Esophagus (tissue), 2 donors: Measurements from ENCODE around the gene TRIM5. TPM values are rescaled to one million over a fixed set of nuclear protein-coding genes. Genes with fewer than 3 reads are reported as not detected.

Experiments
- H3K27ac ChIP-seq, 2 donors: one replicate each; pipeline ENCODE4 v1.5.1; 2013; ENCODE audit warnings: low read depth in 2 of 2, mild to moderate bottlenecking in 2 of 2, inconsistent platforms in 1 of 2, low read length in 1 of 2, moderate library complexity in 1 of 2
- H3K27me3 ChIP-seq, 2 donors: one replicate each; pipeline ENCODE4 v1.6.1; 2013; ENCODE audit warnings: low read length in 2 of 2, control low read depth in 1 of 2, mild to moderate bottlenecking in 1 of 2; ENCODE audit not compliant: insufficient read depth in 2 of 2, control insufficient read depth in 1 of 2
- H3K36me3 ChIP-seq, 2 donors: one replicate each; pipeline ENCODE4 v1.6.1; 2013; ENCODE audit warnings: low read length in 1 of 2; ENCODE audit not compliant: control insufficient read depth in 2 of 2, insufficient read depth in 2 of 2
- H3K4me1 ChIP-seq, 2 donors: one replicate each; pipeline ENCODE4 v1.6.1; 2013; ENCODE audit warnings: low read length in 1 of 2; ENCODE audit not compliant: control insufficient read depth in 2 of 2, insufficient read depth in 2 of 2
- H3K4me3 ChIP-seq, 2 donors: one replicate each; pipeline ENCODE4 v1.5.1; 2013; ENCODE audit warnings: low read length in 2 of 2, mild to moderate bottlenecking in 2 of 2, low read depth in 1 of 2, moderate library complexity in 1 of 2
- H3K9me3 ChIP-seq, 2 donors: one replicate each; pipeline ENCODE4 v1.6.1; 2013; ENCODE audit warnings: mild to moderate bottlenecking in 2 of 2, low read depth in 1 of 2, low read length in 1 of 2, moderate library complexity in 1 of 2; ENCODE audit not compliant: control insufficient read depth in 2 of 2, insufficient read depth in 1 of 2
- WGBS, 2 donors: extraction: QIAGEN DNeasy Blood & Tissue Kit; methylation state at CpG; one replicate each; pipeline ENCODE4 v1.1.7; 2013; 5-methylcytosine and 5-hydroxymethylcytosine counted together
- polyA plus RNA-seq, 2 donors: library from polyadenylated mRNA; stranded (reverse); fragments of 200-250 nt; gene quantifications; one replicate each; pipeline ENCODE4 v1.2.3, GENCODE V29; 2013
- donor health status: healthy with polysubstance abuse.
- donor health status: Bipolar disorder and iron deficiency.

TRIM5 gene
- polyA plus RNA-seq, 2 donors = 5.8 to 6.7 TPM

DNA sequence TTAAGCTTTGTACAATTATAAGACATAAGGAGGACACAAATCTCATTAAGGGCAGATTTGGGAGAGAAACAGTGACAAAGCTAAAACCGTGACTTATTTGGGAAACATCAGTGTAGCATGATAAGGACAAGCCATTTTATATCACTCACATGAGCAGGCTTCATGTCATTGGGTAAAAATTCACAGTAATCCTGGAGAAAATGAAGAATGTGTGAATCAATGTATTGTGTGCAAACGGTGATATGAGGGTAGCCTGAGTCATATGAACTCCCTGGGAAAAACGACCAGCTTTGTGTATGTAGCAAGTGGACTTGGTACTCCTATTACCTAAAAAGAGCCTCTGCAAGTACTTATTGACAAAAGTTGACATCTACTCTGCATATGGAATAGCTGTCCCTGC, 66.1 kb downstream of the TRIM5 start:
- H3K27me3 ChIP-seq = no peaks in the 10 kb centered on the region
- H3K4me1 ChIP-seq = no peaks in the 10 kb centered on the region
- H3K9me3 ChIP-seq = no peaks in the 10 kb centered on the region
- H3K4me3 ChIP-seq = no peak overlapping the region
- no peaks in the 10 kb centered on the region for H3K36me3 ChIP-seq
- H3K27ac ChIP-seq = no peak overlapping the region
- WGBS, 2 donors = 62 to 63% methylated on average over 3 of the region's 3 CpGs

Other genes with a start within 250 kb of the TRIM5 start
- not detected for gene OR51I1, start 243.6 kb downstream of the TRIM5 start, polyA plus RNA-seq
- gene OR51I2, start 235.8 kb downstream of the TRIM5 start, polyA plus RNA-seq = not detected
- not detected for gene OR52D1, start 196.4 kb downstream of the TRIM5 start, polyA plus RNA-seq
- gene UBQLN3, start 175.1 kb downstream of the TRIM5 start, polyA plus RNA-seq = not detected
- gene UBQLNL, start 168.4 kb downstream of the TRIM5 start, polyA plus RNA-seq = under 1 TPM; 0.15 to 0.49 TPM
- not detected for gene OR52H1, start 136.5 kb downstream of the TRIM5 start, polyA plus RNA-seq
- gene OR52B6, start 104.2 kb downstream of the TRIM5 start, polyA plus RNA-seq = not detected
- 1 to 10 TPM; 4.9 to 5.2 TPM for gene TRIM6, start 88.4 kb downstream of the TRIM5 start, polyA plus RNA-seq
- gene TRIM34, start 60.1 kb downstream of the TRIM5 start, polyA plus RNA-seq = 1 to 10 TPM; 2.5 to 2.6 TPM
- gene TRIM22, start 4.7 kb upstream of the TRIM5 start, polyA plus RNA-seq = 10 to 100 TPM; 13.4 to 18.3 TPM
- gene OR56B1, start 51.4 kb upstream of the TRIM5 start, polyA plus RNA-seq = not detected
- under 1 TPM in 1 of 2 donors, not detected in 1; 0.04 TPM for gene OR52N4, start 69.2 kb upstream of the TRIM5 start, polyA plus RNA-seq
- not detected for gene OR52N5, start 98.3 kb upstream of the TRIM5 start, polyA plus RNA-seq
- not detected for gene OR52N1, start 106.2 kb upstream of the TRIM5 start, polyA plus RNA-seq
- not detected for gene OR52N2, start 123.8 kb upstream of the TRIM5 start, polyA plus RNA-seq
- not detected for gene OR52E6, start 156.8 kb upstream of the TRIM5 start, polyA plus RNA-seq
- not detected for gene OR52E8, start 172.6 kb upstream of the TRIM5 start, polyA plus RNA-seq
- not detected for gene OR52E4, start 195.6 kb upstream of the TRIM5 start, polyA plus RNA-seq
- not detected for gene OR52E5, start 208.1 kb upstream of the TRIM5 start, polyA plus RNA-seq